ENCODE measurements around the gene PPP1R2.

Gene PPP1R2

DNA sequence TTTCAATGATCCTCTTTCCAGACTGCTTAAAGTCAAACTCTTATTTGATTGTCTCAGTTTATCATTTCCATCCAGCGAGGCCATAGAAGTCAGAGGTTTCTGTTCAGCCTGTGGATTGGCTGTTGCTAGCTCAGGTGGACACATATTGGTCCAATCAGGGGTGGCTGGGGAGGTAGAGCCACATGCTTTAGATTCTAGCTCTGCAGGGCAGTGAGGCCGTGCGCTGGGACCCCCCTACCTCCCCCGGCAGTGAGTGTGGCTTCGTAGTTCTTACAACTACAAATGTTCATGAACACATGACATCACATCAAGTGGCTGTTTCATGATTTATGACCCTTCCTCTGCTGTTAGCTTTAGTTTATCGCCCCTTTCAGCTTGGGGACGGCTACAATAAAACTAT, 22.6 kb upstream of the PPP1R2 start:
- no peak for DNase-seq

- no peak for DNase-seq
These were observed 20.2 kb upstream of the PPP1R2 start for GRCh38 chr3:195563317-195563716.

- DNase-seq = peak in 1 of 2 donors; percentile 35
These were observed 16.7 kb upstream of the PPP1R2 start for GRCh38 chr3:195559723-195560409.

- peak in 1 of 2 donors; percentile 45 for DNase-seq
These were observed 15.5 kb upstream of the PPP1R2 start for GRCh38 chr3:195558602-195559001.

- DNase-seq = no peak
These were observed 14.2 kb upstream of the PPP1R2 start for GRCh38 chr3:195557322-195557721.

GRCh38 chr3:195556390-195556789, 13.3 kb upstream of the PPP1R2 start:
- peak in 1 of 2 donors; percentile 30 for DNase-seq

DNA sequence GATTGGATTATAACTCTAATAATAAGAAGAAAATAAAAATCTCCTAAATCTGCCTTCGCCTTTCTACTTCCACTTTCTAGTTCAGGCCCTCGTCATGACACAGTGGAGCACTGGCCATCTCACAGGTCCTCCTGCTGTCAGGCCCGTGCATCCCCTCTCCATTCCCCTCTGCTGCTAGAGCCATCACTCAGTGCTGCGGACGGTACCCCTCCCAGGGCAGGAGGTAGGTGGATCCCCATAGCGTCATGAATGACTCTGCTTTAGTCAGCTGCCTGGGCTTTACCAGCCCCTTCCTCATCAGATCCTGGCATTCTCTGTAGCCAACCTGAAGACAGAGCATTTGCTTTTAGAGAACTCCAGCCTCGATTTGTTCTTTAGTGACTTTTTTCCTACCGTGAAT, 12.0 kb upstream of the PPP1R2 start:
- DNase-seq = no peak

DNA sequence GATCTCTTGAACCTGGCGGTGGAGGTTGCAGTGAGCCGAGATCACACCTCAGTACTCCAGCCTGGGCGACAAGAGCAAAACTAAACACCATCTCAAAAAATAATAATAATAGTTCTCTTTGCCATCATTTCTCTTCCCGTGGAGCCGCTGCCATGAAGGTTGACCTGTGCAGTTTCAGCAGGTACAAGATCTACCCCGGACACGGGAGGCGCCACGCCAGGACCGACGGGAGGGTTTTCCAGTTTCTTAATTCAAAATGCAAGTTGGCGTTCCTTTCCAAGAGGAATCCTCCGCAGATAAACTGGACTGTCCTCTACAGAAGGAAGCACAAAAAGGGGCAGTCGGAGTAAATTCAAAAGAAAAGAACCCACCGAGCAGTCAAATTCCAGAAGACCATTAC, 11.3 kb upstream of the PPP1R2 start:
- DNase-seq = no peak

- DNase-seq = no peak
These were observed 10.1 kb upstream of the PPP1R2 start for GRCh38 chr3:195553268-195553667.

DNA sequence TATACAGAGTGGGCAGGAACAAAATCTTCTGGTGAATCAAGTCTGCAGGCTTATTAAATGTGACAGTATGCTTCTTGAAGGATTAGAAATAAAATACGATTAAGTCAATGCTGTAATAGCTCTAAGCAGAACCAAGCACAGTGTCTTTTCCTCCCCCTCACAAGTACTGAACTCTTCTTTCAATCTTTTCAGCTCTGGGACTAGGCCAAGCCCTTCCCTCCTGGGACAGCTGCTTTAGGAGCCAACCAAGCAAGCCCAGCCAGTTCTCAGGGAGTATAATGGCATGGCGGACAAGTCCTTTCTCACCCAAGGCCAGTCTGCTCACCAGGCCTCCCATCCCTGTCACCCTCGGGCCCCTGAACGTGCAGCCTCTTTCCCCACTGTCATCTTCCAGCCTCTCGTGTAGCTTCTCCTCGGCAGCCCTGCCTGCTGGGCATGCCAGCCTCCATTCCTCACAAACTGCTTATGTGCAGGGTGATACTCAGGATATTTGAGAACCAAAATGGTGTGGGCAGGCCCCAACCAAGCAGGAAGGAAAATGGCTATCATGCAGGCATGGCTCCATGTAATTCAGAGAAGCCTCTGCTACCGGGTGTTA, 8.4 kb upstream of the PPP1R2 start:
- DNase-seq = no peak

DNA sequence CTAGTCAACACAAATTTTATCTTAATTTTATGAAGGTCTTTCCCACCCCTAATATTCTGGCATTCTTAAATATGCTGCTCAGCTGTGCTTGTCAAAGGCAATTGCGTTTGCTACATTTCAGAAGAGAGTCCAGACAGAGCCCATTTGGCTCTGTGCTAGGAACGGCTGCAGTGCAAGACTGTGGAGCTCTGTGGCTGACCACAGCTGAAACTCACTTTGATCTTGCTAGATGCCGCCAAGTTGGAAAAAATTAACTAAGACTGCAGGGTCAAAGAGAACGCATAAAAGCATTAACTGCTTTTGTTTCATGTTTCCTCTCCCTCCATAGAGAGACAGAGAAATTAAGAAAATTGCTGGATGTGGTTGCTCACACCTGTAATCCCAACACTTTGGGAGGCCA, 7.6 kb upstream of the PPP1R2 start:
- DNase-seq = no peak

DNA sequence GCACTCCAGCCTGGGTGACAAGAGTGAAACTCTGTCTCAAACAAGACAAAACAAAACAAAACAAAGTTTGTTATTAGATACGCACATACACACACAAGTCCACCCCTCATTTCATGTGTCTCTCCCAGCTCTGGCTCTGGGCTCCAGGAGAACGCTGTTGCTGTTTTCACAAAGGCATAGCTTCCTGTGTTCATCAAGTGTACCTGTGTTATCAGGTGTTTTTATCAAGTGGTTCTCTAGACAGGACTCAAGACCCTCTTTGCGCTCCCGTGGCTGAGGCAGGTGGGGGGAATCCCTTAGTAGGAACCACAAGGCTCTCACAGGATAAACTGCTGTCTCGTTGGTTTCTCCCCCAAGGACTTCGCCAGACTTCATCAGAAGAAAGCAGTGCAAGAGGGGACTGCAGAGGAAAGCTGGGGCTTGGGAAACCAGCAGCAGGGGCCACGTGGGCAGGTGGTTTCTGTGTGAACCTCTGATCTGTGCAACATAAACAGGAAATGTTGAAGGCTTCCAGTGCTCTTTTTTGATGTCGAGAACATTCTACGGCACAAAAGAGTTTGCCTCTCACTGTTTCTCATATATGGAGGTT, 6.9 kb upstream of the PPP1R2 start:
- DNase-seq = peak in 1 of 2 donors; percentile 22

DNA sequence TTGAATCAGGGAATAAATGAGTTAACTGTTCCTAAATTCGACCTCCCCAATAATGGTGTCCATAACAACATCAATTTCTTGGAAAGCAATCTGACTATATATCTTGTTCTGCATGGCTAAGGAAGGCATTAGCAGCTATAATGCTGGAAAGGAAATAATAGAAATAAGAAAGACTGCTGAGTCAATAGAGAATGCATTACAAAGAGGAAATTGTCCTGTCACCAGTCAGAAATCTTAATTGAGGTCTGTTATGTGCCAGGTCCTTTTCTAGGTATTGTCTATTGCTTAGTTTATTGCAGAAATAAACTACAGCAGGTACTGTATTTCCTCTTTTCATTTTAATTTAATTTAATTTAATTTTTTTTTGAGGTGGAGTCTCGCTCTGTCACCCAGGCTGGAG, 5.9 kb upstream of the PPP1R2 start:
- no peak for DNase-seq

- no peak for DNase-seq
These were observed 5.4 kb upstream of the PPP1R2 start for GRCh38 chr3:195548501-195548900.

DNA sequence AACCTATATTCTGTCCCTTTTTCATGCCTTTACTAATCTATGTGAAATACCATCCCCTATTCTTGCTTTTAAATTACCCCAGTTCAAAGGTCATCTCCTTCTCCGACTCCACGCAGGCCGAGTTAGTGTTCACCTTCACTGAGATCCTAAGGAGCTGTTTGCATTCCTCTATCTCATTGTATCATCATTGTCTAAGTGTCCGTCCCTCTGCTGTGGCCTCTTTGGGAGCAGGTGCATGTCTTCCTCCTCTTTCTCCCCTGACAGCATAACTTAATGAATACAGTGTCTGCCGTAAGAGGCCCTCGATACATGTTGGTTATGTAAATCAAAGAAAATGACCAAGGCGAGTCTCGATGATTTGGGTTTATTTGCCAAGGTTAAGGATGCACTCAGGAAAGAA, 4.9 kb upstream of the PPP1R2 start:
- no peak for DNase-seq

- peak in 1 of 2 donors; percentile 34 for DNase-seq
These were observed 3.0 kb upstream of the PPP1R2 start for GRCh38 chr3:195546130-195546560.

DNA sequence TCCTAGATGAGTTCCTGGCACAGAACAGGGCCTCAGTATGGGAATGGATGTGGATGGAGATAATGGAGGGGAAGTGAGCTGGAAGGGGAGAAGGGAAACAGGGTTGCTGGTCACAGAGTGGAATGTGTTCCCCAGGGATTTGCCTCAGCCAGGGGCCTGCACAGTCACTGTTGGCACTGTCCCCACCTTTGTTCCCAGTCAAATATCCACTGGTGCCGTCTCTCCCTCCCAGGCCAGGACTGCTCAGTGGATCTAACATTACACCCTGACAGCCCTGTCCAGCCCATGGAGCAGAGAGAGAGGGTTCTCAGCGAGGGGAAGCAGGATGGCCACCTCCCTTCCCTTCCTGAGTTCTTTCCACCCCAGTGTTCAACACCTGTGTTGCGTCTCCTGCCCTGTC, 1.5 kb upstream of the PPP1R2 start:
- no peak for DNase-seq

DNA sequence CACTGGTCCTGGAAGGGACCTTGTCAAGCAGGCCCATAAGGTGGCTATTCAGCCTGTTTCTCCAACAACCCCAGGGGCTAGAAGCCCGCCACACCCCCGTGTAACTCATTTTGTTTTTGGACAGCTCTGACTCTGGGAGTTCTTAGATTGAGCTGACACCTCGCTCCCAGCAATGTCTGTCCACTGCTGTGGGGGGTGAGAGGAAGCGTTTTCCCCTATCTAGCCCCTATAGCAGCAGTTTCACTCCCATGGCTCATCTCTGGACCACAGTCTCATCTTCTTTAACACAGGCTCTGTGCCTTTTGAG, 1.1 kb upstream of the PPP1R2 start:
- DNase-seq = no peak

DNA sequence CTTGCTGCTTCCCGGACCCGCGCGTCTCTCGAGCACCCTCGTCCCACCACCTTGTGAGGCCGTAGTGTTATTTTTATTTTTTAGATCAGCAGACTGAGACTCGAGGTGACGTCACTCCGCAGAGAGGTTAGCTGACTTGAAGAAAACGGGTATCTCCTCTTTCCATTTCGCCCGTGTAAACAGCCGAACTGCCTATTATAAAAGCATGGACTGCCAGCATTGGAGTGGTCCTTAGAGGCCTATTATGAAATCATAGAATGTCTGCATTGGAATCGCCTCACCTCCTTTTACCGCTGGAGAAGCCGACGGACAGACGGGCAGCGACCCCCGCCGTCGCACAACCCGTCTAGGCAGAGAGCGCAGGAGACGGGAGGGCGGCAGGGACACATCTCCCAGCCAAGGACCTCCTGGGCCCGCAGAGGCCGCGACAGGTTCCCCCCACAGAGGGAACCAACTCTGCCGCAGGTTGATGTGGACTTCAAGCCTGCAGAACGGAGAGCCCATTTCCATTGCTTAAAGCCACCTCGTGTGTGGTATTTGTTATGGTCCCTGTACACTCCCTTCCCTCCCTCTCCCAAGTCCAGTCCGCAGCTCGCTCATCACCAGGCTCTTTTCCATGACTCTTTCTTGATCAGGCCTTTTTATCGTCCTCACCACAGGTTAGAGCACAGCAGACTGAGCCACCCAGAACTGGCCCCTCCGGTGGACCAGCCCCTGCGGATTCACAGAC, 540 bp upstream of the PPP1R2 start:
- no peak for DNase-seq

DNA sequence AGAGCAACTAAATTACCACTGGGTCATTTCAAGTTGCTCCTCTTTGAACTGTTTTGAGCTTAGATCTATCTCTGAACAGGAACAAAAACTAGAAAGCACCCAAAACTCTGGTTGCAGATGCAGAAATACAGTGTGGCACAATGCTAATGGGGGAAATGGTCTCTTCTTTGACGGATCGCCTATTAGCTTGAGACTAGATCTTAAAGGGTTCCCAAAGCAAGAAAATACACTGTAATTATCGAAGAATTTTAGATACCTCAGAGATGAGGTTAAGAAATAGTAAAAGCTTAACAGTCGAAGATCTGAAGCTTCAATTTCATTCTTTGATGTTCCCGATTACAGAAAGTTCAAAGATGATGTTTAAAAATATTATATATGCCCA, 818 bp downstream of the PPP1R2 start:
- DNase-seq = peak; percentile 58 to 61

DNA sequence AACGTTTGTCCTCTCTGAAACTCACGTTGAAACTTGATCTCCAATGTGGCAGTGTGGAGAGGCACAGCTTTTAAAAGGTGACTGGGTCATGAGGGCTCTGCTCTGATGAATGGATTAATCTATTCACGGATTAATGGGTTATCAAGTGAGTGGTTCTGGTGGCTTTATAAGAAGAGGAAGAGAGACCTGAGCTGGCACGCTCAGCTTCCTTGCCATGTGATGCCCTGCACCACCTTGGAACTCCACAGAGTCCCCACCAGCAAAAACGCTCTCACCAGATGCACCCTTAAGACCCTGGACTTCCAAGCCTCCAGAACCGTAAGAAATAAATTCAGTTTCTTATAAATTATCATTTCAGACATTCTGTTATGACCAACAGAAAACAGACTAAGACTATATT, 2.6 kb downstream of the PPP1R2 start:
- no peak for DNase-seq

GRCh38 chr3:195540027-195540426, 3.1 kb downstream of the PPP1R2 start:
- DNase-seq = no peak

GRCh38 chr3:195539479-195539878, 3.6 kb downstream of the PPP1R2 start:
- DNase-seq = no peak

- DNase-seq = no peak
These were observed 5.1 kb downstream of the PPP1R2 start for GRCh38 chr3:195537995-195538394.
